ENCODE measurements around the gene ASPRV1. TPM values are rescaled to one million over a fixed set of nuclear protein-coding genes. Genes with fewer than 3 reads are reported as not detected.
"Not testable (repeated sequence)": the region's sequence is repeated elsewhere in the genome, so short reads cannot be mapped to it uniquely, and the experiment has no call there.

ASPRV1 gene
- total RNA-seq, 1 donor from 2014 or later, result 0.80 TPM

DNA sequence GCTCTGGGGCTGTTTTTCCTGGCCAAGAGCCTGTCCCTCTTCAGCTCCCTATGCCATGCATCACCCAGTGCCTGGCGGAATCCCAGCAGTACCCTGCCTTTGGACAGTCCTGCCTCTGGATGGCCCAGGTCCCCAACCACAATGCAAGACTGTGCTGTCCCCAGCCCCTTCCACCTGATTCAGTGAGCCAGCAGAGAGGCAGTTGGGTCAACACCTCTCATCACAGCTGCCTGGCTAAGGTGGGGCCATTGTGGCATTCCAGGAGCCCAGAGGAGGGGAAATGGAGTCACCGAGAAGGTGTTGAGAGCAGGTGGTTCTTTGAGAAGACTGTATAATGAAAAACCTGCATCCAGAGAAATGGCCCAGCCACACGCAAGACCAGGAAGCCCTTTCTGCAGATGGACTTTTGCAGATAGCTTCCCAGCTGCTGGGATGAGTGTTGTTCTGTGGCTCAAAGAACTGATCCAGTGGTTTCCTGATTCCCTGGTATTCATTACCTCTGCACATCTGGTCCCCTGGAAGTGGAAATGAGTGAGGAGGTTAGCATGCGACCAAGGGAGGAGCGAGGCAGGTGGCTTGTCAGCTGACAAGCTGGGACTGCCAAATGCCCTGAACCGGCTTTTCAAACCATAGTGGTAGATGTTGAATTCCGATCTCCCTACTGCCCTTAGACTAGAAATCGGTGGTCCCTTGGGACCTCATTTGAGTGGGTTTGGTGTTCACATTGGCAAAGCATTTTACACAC is 1.7 kb upstream of the ASPRV1 start:
- DNase-seq (ENCODE audit: low read depth), result no peak

DNA sequence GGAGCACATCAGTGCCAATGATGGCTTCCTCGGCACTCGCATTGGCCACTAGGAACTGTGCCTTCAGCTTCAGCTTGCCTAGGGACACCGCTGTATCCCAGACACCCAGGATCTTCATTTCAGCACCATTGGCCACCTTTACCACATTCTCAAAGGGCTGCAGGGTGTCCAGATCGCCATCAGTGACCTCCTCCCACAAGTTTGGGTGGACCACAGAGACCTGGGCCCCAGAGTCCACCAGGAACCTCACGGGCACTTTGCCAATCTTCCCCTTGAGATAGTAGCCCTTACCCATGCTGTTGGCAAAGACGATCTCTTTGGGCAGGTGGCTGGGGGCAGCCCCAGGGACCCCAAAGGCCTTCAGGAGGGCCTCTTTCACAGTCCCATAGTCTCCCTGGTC is 610 bp downstream of the ASPRV1 start:
- no peak for DNase-seq (ENCODE audit: low read depth)

DNA sequence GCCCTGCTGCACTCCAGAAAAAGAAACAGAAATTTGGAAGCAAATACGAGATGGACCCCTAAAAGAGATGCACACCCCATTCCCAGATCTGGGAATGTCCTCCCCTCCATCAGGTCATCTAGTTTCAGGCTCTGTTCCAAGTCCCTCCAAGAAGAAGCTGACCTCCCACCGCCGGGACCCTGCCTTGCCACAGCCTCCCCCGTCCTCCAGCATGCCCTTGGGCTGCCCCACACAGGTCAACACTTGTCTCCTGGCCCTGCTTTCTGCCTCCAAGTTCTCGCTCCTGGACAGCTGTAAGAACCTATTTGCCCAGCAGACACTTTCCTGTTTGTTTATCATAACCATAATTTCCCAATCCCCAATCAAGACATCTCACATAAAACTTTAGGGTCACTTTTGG is 2.0 kb downstream of the ASPRV1 start:
- DNase-seq (ENCODE audit: low read depth), result no peak

DNA sequence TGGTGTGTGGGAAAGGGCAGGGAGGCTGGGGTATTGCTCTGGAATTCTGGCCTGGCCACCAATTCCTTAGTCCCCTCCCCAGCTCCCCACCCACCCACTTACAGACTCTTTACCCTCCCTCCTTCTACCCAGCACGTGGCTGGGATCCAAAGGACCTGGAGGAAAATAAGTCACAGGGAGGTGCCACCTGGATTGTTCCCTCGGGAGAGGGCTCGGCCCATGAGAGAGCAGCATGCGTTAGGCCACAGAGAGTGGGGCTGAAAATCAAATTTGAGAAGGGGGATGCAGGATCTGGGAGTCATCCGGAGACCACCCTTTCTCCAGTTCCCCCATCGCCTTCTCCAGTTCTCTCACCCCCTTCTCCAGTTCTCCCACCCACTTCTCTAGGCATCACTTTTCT is 3.0 kb downstream of the ASPRV1 start:
- no peak for DNase-seq (ENCODE audit: low read depth)

DNA sequence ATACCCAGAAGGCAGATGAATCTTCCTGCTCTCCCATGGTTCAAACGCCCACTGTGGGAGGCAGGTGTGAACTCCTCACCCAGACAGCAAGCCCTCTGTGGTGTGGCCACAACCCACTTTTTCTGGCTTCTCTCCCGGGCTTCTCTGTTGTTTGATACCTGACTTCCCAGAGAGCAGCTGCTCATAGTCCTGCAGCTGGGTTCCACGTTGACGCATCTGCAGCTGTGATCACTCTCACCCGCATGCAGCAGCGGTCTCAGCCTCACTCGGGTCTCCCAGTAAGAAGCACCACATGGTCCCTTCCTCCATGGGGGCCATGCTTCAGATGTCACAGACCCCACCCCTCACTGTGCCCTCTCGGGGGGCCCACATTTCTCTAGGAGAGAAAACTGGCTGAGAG is 3.5 kb downstream of the ASPRV1 start:
- peak; percentile 79 for DNase-seq (ENCODE audit: low read depth)

DNA sequence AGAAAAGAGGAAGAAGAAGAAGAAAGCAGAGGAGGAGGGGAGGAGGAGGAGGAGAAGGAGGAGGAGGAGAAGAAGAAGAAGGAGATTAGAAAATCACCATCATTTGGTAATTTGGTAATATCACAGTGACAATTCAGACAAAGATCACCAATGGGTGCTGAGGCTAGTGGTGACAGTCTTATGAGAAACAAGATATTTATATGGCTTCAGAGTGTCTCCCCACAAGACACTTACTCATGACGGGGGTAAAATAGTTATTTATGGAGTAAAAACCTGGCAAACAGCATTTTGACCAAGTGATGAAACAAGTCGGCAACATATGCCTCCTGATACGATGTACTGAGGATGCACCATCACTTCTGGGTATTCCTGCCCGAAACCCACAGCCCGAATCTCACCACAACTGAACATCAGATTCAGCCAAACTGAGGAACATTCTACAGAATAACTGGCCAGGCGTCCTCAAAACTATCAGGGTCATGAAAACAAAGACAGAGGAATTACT is 4.9 kb downstream of the ASPRV1 start:
- DNase-seq (ENCODE audit: low read depth), result no peak

DNA sequence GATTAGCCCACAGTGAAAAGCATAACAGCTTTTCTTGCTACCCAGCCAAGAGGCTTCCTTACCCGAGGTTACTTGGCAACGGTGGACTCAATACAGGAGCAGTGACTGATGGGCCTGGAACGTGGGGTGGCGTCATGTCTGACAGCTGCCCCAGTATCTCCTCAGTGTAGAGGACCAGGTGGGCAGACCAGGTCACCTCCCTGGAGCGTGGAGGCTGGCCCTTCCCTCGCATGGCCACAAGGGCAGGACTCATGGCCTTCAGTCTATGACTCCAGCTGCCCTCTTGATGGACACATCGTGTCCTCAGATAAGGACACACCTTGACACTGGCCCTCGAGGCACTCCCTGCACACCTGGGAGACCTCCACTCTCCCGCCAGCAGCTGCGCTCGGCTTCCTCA is 6.4 kb downstream of the ASPRV1 start:
- peak; percentile 17 for DNase-seq (ENCODE audit: low read depth)

DNA sequence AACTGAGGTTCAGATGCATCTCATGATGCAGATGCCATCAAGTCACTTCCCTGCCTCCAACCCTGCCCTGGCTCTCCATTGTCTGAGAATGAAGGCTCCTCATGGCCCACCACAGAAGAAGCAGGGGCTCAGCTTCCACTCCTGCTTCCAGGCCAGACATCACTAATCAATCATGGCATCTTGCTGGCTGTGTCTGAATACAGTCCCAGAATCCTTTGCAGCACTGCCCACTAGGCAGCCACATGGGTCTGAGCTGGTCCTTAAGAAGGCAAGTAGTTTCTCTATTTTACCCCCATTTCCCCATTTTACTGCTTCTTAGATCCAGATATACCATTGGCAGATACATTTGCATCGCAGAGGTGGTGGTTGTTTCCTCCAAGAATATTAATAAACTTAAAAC is 7.3 kb downstream of the ASPRV1 start:
- no peak for DNase-seq (ENCODE audit: low read depth)

DNA sequence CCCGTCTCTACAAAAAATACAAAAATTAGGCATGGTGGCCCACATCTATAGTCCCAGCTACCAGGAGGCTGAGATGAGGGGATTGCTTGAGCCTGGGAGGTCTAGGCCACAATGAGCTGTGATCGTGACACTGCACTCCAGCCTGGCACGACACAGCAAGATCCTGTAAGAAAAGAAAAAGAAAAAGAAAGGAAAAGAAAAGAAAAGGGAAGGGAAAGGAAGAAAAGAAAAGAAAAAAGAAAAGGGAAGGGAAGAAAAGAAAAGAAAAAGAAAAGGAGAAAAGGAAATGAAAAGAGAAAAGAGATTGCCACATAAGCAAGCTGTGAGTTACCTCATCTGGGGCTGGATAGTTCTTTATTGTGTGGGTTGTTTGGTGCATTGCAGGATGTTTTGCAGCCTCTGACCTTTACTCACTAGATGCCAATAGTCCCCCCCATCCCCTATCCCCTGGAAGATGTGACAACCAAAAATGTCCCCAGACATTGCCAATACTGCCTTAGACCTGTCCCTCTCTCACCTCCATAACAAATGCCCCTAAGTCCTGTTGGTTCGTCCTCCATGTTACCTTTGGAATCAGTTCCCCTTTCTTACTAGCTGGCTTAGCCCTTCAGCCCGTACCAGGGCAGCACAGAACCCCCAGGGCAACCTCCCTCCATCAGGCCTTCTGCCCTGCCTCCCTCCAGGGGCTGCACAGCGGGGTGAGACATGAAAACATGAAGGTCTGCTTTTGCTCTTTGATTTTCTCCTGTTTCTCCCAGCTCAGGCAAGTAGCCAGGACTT is 8.9 kb downstream of the ASPRV1 start:
- DNase-seq (ENCODE audit: low read depth), result no peak

DNA sequence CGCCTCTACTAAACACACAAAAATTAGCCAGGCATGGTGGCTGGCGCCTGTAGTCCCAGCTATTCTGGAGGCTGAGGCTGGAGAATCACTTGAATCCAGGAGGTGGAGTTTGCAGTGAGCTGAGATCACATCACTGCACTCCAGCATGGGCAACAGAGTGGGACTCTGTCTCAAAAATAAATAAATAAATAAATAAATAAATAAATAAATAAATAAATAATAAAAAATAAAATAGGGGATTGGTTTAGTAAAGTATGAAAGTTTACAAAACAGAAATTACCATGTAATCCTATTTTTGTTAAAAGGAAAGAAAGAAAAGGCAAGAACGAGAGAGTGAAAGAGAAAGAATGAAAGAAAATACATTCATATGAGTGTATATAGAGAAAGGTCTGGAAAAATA is 10.8 kb downstream of the ASPRV1 start:
- not testable (repeated sequence) for DNase-seq (ENCODE audit: low read depth)

DNA sequence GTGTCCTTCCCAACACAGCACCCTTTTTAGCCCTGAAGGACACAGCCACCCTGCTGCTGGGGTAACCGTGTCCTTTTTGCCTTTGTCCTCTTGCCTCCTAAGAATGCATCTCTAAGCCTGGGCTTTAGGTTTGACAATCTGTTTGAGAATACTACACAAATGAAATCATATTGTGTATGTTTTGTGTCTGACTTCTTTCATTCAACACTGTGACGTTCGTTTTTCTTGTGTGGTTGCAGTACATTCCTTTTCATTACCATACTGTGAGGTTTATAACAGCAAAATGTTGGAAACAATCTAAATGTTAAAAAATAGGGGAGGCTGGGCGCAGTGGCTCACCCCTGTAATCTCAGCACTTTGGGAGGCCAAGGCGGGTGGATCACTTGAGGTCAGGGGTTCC is 11.2 kb downstream of the ASPRV1 start:
- no peak for DNase-seq (ENCODE audit: low read depth)

DNA sequence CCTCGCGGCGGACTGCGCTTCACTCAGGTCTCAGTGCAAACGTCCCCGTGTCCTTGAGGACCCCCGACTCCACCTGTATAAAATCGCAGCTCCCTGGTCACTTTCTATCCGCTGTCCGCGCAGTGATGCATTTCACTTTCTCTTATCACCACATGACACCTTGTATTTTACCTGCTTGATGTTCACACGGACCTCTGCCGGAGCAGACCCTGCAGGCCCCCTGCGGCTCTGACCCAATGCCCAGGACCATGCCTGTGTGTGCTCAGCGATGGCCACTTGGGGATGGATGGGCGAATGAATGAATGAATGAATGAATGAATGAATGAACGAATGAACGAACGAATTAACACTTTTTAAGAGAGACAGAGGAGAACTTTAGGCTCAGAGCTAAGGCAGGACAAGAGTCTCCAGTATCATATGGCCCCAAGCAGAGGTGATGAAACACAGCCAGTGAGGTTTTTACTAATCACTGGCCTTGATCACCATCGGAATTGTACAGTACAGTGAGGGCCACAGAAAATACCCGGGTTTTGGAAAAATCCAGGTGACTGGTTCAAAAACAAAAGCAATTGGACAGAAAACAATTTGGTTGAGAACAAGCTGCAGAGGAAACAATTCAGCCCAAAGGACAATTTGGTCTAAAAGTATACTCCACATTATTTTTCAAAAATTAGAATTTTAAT is 12.3 kb downstream of the ASPRV1 start:
- DNase-seq (ENCODE audit: low read depth), result no peak

DNA sequence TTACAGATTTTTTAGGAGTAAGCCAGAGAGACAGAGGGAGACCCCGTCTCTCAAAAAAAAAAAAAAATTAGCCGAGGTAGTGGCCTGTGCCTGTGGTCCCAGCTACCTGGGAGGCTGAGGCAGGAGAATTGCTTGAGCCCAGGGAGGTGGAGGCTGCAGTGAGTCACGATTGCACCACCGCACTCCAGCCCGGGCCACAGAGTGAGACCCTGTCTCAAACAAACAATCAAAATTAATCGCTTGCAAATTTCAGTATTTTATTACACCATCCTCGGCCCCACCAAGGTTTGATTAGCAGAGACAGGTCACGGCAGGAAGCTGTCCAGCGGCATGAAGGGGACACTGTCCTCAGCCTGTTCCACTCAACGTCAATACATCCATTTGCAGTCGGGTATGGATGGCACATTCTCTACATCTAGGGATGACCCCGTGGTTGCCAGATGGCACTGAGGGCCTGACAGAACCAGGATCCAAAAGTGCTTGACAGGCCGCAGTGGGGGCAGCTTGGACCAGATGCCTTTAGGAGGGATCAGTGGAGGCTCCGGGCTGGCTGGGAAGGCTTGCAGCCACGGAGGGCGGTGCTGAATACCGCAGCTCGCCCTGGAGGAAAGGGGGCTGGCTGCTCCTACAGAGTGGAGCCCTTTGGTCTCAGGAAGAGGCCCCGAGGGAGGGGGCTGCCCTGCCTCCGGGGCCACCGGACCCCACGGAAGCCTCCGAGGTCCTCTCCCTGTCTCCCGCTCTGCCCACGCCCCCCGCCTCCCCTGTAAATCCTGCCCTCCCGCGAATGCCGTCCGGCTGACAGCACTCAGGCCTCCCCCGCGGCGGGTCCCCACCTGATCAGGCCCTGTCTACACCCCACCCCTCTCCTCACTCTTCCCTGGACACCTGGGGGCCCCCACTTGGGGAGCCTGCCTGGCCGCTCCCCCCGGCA is 13.1 kb downstream of the ASPRV1 start:
- no peak for DNase-seq (ENCODE audit: low read depth)

DNA sequence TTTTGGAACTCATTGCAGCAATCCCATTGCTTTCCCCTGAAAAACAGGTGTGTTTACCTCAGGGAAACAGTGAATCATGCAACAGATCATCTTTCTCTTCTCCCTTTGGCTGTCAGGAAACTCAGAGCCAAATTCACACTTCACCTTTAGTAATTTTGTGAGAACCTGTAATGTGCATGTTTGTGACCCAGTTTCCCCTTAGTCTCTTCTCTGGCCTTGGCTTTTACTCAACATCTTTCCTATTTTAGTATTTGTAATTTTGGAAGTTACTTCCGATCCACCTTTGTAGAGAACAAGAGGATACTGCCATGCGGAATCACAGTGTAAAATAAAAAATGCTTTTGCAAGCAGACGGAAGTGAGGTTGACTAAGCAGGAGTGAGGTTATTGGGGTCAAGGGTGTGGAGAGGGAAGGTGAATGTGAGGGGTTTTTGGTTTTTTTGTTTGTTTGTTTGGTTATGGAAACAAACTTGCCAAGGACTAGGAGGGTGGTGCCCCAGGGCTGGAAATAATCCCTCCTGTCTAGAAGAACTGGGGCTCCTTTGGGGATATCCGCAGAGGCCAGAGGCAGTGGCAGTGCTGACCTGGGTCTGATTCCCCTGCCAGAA is 14.0 kb downstream of the ASPRV1 start:
- DNase-seq (ENCODE audit: low read depth), result no peak

DNA sequence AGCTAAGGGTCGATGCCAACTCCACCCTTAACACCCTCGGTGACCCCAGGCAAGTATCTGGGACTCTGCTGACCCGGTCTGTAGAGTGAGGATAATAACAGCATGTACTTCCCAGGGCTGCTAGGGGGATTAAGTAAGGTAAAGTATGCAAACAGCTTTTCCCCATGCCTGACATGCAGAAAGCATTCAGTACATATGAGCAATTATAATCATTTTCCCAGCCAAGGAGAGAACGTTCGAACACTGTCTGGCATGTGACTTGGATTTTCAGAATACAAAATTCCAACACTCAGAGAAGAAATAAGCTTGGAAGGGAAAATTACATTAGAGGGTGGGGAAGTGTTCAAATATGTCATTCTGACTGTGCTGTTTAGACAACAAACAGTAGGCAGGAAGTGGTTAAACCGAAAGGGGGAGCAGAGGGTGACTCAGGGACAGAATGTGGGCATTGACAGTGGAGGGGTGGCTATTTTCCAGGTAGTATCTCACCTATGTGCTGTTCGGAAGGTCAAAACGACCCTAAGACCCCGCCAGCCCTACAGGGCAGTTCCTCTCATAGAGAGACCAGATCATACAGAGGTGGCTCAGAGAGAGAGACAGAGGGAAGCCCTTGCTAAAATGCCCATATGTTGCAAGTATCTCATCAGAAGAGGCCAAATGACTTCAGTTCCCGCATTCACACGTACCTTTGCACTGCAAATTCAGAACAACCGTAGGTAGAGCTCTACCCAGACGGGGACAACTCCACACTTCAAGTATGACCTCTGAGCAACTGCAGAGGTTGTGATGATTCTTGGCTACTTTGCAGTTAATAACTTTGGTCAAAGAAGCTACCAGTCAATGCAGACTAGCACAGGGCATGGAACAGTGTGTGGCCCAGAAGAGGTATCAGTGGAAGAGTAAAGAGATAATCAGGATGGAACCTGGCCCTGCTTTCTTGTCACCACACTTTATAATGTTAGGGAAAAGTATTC is 14.8 kb downstream of the ASPRV1 start:
- DNase-seq (ENCODE audit: low read depth), result peak; percentile 11

DNA sequence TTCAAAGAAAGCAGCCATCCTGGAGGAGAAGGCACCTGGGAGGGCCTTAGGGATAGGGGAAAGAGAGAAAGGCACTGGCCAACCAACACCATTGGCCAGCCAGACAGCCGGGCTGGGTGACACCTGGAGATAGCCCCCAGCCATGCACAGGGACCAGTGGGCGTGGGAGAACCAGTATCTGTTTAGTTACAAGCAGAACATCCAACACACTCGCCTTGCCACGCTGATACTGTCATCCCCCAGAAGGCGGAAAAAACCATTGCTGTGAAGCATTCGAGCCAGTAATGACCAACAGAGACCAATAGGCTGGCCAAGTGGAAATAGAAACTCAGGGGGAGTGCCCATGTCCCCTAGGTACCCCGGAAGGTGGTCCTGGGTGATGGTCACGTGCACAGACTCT is 15.5 kb downstream of the ASPRV1 start:
- DNase-seq (ENCODE audit: low read depth), result no peak

DNA sequence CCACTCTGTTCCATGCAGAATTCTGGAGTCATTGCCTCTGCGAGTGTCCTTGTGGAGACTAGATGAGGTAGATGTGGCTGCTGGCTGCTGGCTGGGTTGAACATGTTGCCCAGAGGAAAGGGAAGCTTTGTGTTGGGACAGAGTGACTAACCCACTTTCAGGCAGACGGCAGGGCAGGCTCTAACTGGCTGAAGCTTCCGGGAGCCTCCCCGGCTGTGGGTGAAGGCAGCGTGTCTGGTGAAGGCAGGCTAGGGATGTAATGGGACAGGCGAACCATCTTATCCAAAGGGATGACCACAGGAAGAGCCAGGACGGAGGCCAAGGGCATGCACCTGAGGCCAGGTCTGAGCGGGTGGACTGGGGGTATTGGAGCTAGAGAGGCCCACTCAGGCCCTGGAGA is 16.0 kb downstream of the ASPRV1 start:
- no peak for DNase-seq (ENCODE audit: low read depth)

DNA sequence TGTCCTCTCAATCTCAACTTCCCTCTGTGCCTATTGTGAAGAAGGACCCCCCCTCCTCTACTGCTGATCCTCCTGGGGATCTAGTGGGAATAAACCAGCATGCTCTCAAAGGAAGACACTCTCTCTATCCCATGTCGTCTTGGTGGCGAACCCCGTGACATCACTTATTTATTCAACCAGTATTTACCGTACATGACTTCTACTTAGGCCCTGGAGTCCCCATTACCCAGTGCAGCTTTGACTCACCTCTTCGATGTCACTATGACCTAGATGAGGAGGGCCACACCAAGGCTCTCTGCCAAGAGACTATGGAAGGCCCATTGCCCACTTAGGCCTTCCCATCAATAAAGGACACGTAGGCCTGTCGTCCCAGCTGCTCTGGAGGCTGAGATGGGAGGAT is 16.7 kb downstream of the ASPRV1 start:
- no peak for DNase-seq (ENCODE audit: low read depth)

DNA sequence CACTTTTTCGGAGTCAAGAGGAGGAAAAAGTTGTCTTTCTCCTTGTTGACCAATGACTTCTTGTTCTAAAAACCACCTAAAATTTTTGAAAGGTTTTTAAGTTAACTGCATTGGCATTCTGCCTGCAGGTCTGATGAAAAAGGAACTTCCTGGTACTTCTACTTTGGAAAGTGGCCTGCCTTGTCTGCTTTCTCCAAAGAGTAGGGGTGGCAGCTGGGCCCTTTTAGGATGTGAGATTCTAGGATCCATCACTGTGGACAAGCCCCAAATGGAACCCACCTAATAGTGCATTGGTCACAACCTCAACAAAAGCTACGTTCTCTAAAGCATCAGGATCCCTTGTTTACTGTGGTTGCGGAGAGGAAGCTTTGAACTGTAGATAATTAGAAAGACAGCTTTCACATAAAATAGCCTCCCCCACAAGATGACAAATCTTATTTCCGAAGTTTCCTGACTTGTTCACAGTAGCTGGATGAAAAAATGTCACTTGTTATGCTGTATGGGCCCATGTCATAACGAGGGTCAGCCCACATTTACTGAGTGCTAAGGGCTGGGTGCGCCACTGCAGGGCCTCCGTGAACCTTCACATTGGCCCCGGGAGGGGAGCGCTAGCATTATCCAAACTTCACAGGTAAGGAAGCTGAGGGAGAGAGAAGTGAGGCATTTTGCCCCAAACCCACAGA is 17.4 kb downstream of the ASPRV1 start:
- DNase-seq (ENCODE audit: low read depth), result no peak

Data from myocyte (in vitro differentiated cells).